Neural crest cell (in vitro differentiated cells): ENCODE data around the gene LITAF. TPM values are rescaled to one million over a fixed set of nuclear protein-coding genes. Genes with fewer than 3 reads are reported as not detected.
A peak's percentile ranks its signal among the peaks of the same experiment; 100 is the strongest.

ENCODE experiments used
- DNase-seq: peaks from one replicate; pipeline ENCODE4 v3.0.0; 2021; ENCODE audit warnings: low read depth, mixed read lengths, low spot score
- H3K27ac Mint-ChIP-seq: one replicate; pipeline ENCODE4 v1.8.0; 2021; ENCODE audit warnings: mild to moderate bottlenecking, mixed read lengths; ENCODE audit not compliant: unreplicated experiment
- H3K27me3 Mint-ChIP-seq: 2 replicates; pipeline ENCODE4 v1.8.0; 2021; ENCODE audit warnings: low read depth, mild to moderate bottlenecking, mixed read lengths
- H3K36me3 Mint-ChIP-seq: 2 replicates; pipeline ENCODE4 v1.8.0; 2021; ENCODE audit warnings: low read depth, mild to moderate bottlenecking, mixed read lengths
- H3K4me1 Mint-ChIP-seq: 2 replicates; pipeline ENCODE4 v1.8.0; 2021; ENCODE audit warnings: mixed read lengths
- H3K4me3 Mint-ChIP-seq: one replicate; pipeline ENCODE4 v1.8.0; 2021; ENCODE audit warnings: mild to moderate bottlenecking, mixed read lengths
- H3K9me3 Mint-ChIP-seq: 2 replicates; pipeline ENCODE4 v1.8.0; 2021; ENCODE audit warnings: mixed read lengths
- CTCF ChIP-seq: fragments of 200-600 bp; sonication (generic); conservative IDR thresholded peaks from 2 replicates; pipeline ENCODE4 v1.5.0; 2021; ENCODE audit warnings: antibody characterized with exemption, mild to moderate bottlenecking
- total RNA-seq: library from RNA; stranded (reverse); gene quantifications from 2 replicates; pipeline ENCODE4 v1.2.1, GENCODE V29; 2021

LITAF gene
- total RNA-seq, 1 donor from 2014 or later, result 62.9 TPM

- no peaks in the 10 kb centered on the region for H3K27me3 Mint-ChIP-seq
- H3K4me1 Mint-ChIP-seq, result peaks cover 5% of the 10 kb centered on the region
- no peak for DNase-seq
- H3K9me3 Mint-ChIP-seq, result no peaks in the 10 kb centered on the region
- peak overlapping the region; percentile 59 for H3K27ac Mint-ChIP-seq
- peaks cover 7% of the 10 kb centered on the region for H3K36me3 Mint-ChIP-seq
- H3K4me3 Mint-ChIP-seq, result no peak overlapping the region
- no peak for TF ChIP-seq CTCF
These were observed 14.3 kb downstream of the LITAF start for GRCh38 chr16:11572301-11572995.

- no peak for DNase-seq
- H3K27me3 Mint-ChIP-seq, result no peaks in the 10 kb centered on the region
- H3K4me1 Mint-ChIP-seq, result peaks cover 3% of the 10 kb centered on the region
- H3K9me3 Mint-ChIP-seq, result no peaks in the 10 kb centered on the region
- H3K36me3 Mint-ChIP-seq, result peaks cover 3% of the 10 kb centered on the region
- H3K4me3 Mint-ChIP-seq, result no peak overlapping the region
- H3K27ac Mint-ChIP-seq, result peak overlapping the region; percentile 86
- no peak for TF ChIP-seq CTCF
These were observed 15.2 kb downstream of the LITAF start for GRCh38 chr16:11571549-11571948.

- Mint-ChIP-seq H3K27me3 (no peaks in the 10 kb centered on the region), H3K27ac (no peak overlapping the region), H3K4me3 (no peak overlapping the region), H3K4me1 (peaks cover 5% of the 10 kb centered on the region), H3K9me3 (no peaks in the 10 kb centered on the region), H3K36me3 (peaks cover 3% of the 10 kb centered on the region)
- TF ChIP-seq CTCF, result no peak
- DNase-seq, result no peak
These were observed 15.9 kb downstream of the LITAF start for GRCh38 chr16:11570806-11571205.

- no peak for TF ChIP-seq CTCF
- Mint-ChIP-seq H3K9me3 (no peaks in the 10 kb centered on the region), H3K27ac (no peak overlapping the region), H3K27me3 (no peaks in the 10 kb centered on the region), H3K4me3 (no peak overlapping the region), H3K36me3 (peaks cover 3% of the 10 kb centered on the region), H3K4me1 (peaks cover 5% of the 10 kb centered on the region)
- DNase-seq, result no peak
These were observed 16.5 kb downstream of the LITAF start for GRCh38 chr16:11570258-11570657.

GRCh38 chr16:11566398-11566797 is 20.3 kb downstream of the LITAF start:
- no peaks in the 10 kb centered on the region for H3K9me3 Mint-ChIP-seq
- H3K4me3 Mint-ChIP-seq, result no peak overlapping the region
- H3K36me3 Mint-ChIP-seq, result no peaks in the 10 kb centered on the region
- H3K27ac Mint-ChIP-seq, result no peak overlapping the region
- no peak for TF ChIP-seq CTCF
- no peak for DNase-seq
- H3K4me1 Mint-ChIP-seq, result peaks cover 25% of the 10 kb centered on the region
- no peaks in the 10 kb centered on the region for H3K27me3 Mint-ChIP-seq
